B cell (primary cell): ENCODE results near the gene TMEM38B. TPM values are rescaled to one million over a fixed set of nuclear protein-coding genes. Genes with fewer than 3 reads are reported as not detected.
A peak's percentile ranks its signal among the peaks of the same experiment; 100 is the strongest.

Experiments used
- ATAC-seq: fragments of 200-7000 bp; cut with Tn5 transposase; one replicate; pipeline ENCODE4 v1.10.0; 2021; ENCODE audit warnings: low read depth, mild to moderate bottlenecking, moderate number of reproducible peaks, moderate library complexity
- CTCF ChIA-PET: fragments of 350-600 bp; sonication (Branson Sonifier 250); formaldehyde crosslinking; loops from one replicate; lab custom pipeline; 2021; ENCODE audit warnings: antibody characterized with exemption, inconsistent platforms; lab: Charles Lee
- POLR2A ChIA-PET: fragments of 350-600 bp; sonication (Branson Sonifier 250); formaldehyde crosslinking; loops from one replicate; lab custom pipeline; 2021; ENCODE audit warnings: antibody characterized with exemption; lab: Charles Lee
- DNase-seq: peaks from one replicate; pipeline ENCODE4 v3.0.0; 2013
- H2AFZ ChIP-seq: 2 replicates; pipeline ENCODE4 v1.6.1; 2012; ENCODE audit warnings: mild to moderate bottlenecking, low read depth, low read length; ENCODE audit not compliant: insufficient read depth, poor library complexity, severe bottlenecking
- H3K27ac ChIP-seq, 2 donors: 1 replicate in 1 of 2; 2 replicates in 1 of 2; pipeline ENCODE4 v1.5.1; 2012 to 2013; ENCODE audit warnings: low read length in 2 of 2, mild to moderate bottlenecking in 2 of 2, moderate library complexity in 1 of 2
- H3K27me3 ChIP-seq, 4 experiments: fragments of 200-600 bp in 1 of 4; sonication (generic) in 1 of 4; replicated peaks in 1 of 4; 1 replicate in 2 of 4; 2 replicates in 2 of 4; pipeline versions ENCODE4 v1.6.1 to v1.7.0; 2013 to 2016; ENCODE audit warnings: low read length in 3 of 4, mild to moderate bottlenecking in 2 of 4, mixed read lengths in 1 of 4, moderate library complexity in 1 of 4; ENCODE audit not compliant: insufficient read depth in 4 of 4, control insufficient read depth in 3 of 4; ENCODE audit errors: control extremely low read depth in 1 of 4
- H3K36me3 ChIP-seq, 2 experiments: replicated peaks in 1 of 2; 1 replicate in 1 of 2; 2 replicates in 1 of 2; pipeline versions ENCODE4 v1.6.1 to v1.7.1; 2013; ENCODE audit warnings: low read length in 1 of 2; ENCODE audit not compliant: insufficient read depth in 2 of 2, control insufficient read depth in 1 of 2; ENCODE audit errors: control extremely low read depth in 1 of 2, extremely low read depth in 1 of 2
- H3K4me1 ChIP-seq, 2 donors: fragments of 200-600 bp in 1 of 2; sonication (generic) in 1 of 2; 1 replicate in 1 of 2; 2 replicates in 1 of 2; pipeline versions ENCODE4 v1.5.1 to v1.6.1; 2013 to 2017; ENCODE audit warnings: low read length in 2 of 2; ENCODE audit not compliant: control insufficient read depth in 2 of 2, insufficient read depth in 2 of 2
- H3K4me2 ChIP-seq: replicated peaks from 2 replicates; pipeline ENCODE3; 2012; ENCODE audit warnings: mild to moderate bottlenecking, low read depth, low read length; ENCODE audit not compliant: poor library complexity, severe bottlenecking
- H3K4me3 ChIP-seq, 5 experiments: fragments of 200-600 bp in 1 of 5; sonication (generic) in 1 of 5; 1 replicate in 3 of 5; 2 replicates in 2 of 5; pipeline versions ENCODE4 v1.5.1 to v1.7.0; 2011 to 2016; ENCODE audit warnings: low read length in 4 of 5, mild to moderate bottlenecking in 4 of 5, low read depth in 2 of 5, control low read depth in 1 of 5, moderate library complexity in 1 of 5; ENCODE audit not compliant: insufficient read depth in 1 of 5; ENCODE audit errors: control extremely low read depth in 1 of 5, extremely low read depth in 1 of 5
- H3K79me2 ChIP-seq: fragments of 200-600 bp; sonication (generic); one replicate; pipeline ENCODE4 v1.6.0; 2016; ENCODE audit warnings: low read length; ENCODE audit not compliant: control insufficient read depth, insufficient read depth
- H3K9ac ChIP-seq: fragments of 200-600 bp; sonication (generic); 2 replicates; pipeline ENCODE4 v1.6.1; 2017; ENCODE audit warnings: mild to moderate bottlenecking, low read length, moderate library complexity
- H3K9me3 ChIP-seq, 3 donors: one replicate each; pipeline versions ENCODE4 v1.6.1 to v1.7.1; 2013; ENCODE audit warnings: low read length in 2 of 3; ENCODE audit not compliant: control insufficient read depth in 2 of 3, insufficient read depth in 1 of 3; ENCODE audit errors: control extremely low read depth in 1 of 3
- H4K20me1 ChIP-seq: 2 replicates; pipeline ENCODE4 v1.6.0; 2012; ENCODE audit warnings: mild to moderate bottlenecking, low read length; ENCODE audit not compliant: insufficient read depth, control insufficient read depth, poor library complexity, severe bottlenecking
- H3K27ac Mint-ChIP-seq: one replicate; pipeline ENCODE4 v1.8.0; 2021; ENCODE audit warnings: mixed read lengths
- H3K27me3 Mint-ChIP-seq: one replicate; pipeline ENCODE4 v1.8.0; 2021; ENCODE audit warnings: mixed read lengths
- H3K4me1 Mint-ChIP-seq: one replicate; pipeline ENCODE4 v1.8.0; 2021; ENCODE audit warnings: mixed read lengths
- H3K4me3 Mint-ChIP-seq: one replicate; pipeline ENCODE4 v1.8.0; 2021; ENCODE audit warnings: mixed read lengths
- H3K9me3 Mint-ChIP-seq: one replicate; pipeline ENCODE4 v1.8.0; 2022; ENCODE audit warnings: mixed read lengths; ENCODE audit not compliant: insufficient read depth
- EZH2 ChIP-seq: IDR thresholded peaks from 2 replicates; pipeline ENCODE4 v1.6.1; 2012; ENCODE audit warnings: borderline replicate concordance, low read depth, mild to moderate bottlenecking, moderate library complexity, low read length; ENCODE audit not compliant: insufficient read depth, poor library complexity, severe bottlenecking
- WGBS: methylation state at CpG from one replicate; pipeline ENCODE4 v1.1.5; 2013; ENCODE audit warnings: missing lambda C conversion rate; ENCODE audit not compliant: insufficient coverage; 5-methylcytosine and 5-hydroxymethylcytosine counted together
- intact Hi-C: fragments of 100-400 bp; cut with micrococcal nuclease; formaldehyde crosslinking; loops from one replicate; pipeline ENCODE4 v1.10.0; 2022
- polyA plus RNA-seq: library from polyadenylated mRNA; depleted of rRNA; stranded (reverse); fragments of >200 nt; gene quantifications from 2 replicates; pipeline ENCODE4 v1.2.3, GENCODE V29; 2012
- total RNA-seq, 2 donors: library from RNA; stranded (reverse); fragments of 120-200 nt in 1 of 2; gene quantifications; 1 replicate in 1 of 2; 2 replicates in 1 of 2; pipeline versions ENCODE4 v1.2.3 to v1.2.4, GENCODE V29; 2013 to 2022
- TF ChIP-seq, protein P1 (sequence below): fragments of 200-600 bp; IDR thresholded peaks from one replicate; pipeline ENCODE4 v1.8.0; 2022; ENCODE audit warnings: antibody characterized with exemption, mild to moderate bottlenecking

Gene TMEM38B
- total and polyA plus RNA-seq, 2 donors (not counting 1 experiment from before 2014, with no cell fraction given): 6.4 to 29.6 TPM

DNA sequence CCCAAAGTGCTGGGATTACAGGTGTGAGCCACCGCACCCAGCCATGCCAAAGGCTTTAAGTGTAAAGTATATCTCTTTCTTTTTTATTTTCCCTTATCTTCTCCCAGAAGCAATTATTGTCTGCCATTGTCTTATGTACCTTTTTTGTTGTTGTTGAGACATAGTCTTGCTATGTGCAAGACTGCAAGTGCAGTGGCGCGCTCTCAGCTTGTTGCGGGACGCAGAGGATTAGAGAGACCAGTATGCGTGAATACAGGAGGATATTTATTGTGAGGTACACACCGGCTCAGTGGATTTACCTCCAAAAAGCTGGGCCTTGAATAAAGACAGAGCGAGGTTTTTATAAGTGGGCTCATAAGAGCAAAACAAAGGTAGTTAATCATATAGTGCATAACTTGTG lies 11.8 kb downstream of the TMEM38B start:
- H2AFZ ChIP-seq: no peak overlapping the region
- H3K79me2 ChIP-seq: peaks cover 18% of the 10 kb centered on the region
- CTCF ChIA-PET: interaction anchor here (0.9 to 1.4 kb wide), 2 partner anchors 13 to 50 kb away, joined by 3 to 4 read pairs; no protein-coding TSS in a partner anchor
- no peak overlapping the region for H3K27ac Mint-ChIP-seq
- no peak overlapping the region for H3K27ac ChIP-seq
- no peaks in the 10 kb centered on the region for H4K20me1 ChIP-seq
- no peaks in the 10 kb centered on the region for H3K36me3 ChIP-seq
- H3K9me3 ChIP-seq: peaks cover 0 to 3% (median 0%) of the 10 kb centered on the region in 3 donors
- H3K4me3 Mint-ChIP-seq: no peak overlapping the region
- no peak overlapping the region for H3K9ac ChIP-seq
- peaks cover 0 to 6% of the 10 kb centered on the region in 2 donors for H3K4me1 ChIP-seq
- H3K4me1 Mint-ChIP-seq: peaks cover 12% of the 10 kb centered on the region
- DNase-seq: no peak
- H3K27me3 ChIP-seq: no peaks in the 10 kb centered on the region
- H3K4me3 ChIP-seq: no peak overlapping the region
- TF ChIP-seq EZH2: no peak
- TF ChIP-seq, protein P1, sequence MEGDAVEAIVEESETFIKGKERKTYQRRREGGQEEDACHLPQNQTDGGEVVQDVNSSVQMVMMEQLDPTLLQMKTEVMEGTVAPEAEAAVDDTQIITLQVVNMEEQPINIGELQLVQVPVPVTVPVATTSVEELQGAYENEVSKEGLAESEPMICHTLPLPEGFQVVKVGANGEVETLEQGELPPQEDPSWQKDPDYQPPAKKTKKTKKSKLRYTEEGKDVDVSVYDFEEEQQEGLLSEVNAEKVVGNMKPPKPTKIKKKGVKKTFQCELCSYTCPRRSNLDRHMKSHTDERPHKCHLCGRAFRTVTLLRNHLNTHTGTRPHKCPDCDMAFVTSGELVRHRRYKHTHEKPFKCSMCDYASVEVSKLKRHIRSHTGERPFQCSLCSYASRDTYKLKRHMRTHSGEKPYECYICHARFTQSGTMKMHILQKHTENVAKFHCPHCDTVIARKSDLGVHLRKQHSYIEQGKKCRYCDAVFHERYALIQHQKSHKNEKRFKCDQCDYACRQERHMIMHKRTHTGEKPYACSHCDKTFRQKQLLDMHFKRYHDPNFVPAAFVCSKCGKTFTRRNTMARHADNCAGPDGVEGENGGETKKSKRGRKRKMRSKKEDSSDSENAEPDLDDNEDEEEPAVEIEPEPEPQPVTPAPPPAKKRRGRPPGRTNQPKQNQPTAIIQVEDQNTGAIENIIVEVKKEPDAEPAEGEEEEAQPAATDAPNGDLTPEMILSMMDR: no peak
- H3K4me2 ChIP-seq: no peak overlapping the region
- WGBS: 99% methylated on average over 7 of the region's 8 CpGs
- intact Hi-C loops: no loop called here
- no peak for ATAC-seq
- H3K27me3 Mint-ChIP-seq: no peaks in the 10 kb centered on the region
- no peaks in the 10 kb centered on the region for H3K9me3 Mint-ChIP-seq
- POLR2A ChIA-PET: no interaction called here

DNA sequence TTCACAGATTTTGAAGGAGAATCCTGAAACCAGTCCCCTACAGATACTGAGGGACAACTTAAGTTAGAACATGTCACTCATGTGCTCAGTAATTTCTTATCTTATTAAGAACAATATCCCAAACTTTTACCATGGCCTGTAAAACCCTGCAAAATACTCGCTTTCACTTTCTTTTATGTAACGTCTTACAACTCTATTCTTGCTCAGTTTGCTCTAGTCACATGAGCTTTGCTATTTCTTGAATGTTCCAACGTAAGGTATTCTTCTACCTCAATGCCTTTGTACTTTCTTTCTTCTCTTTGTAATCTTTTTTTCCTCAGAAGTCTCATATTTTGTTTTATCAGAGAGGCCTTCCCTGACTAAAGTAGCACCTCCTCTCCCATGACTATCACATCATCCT lies 14.1 kb downstream of the TMEM38B start:
- H3K9me3 Mint-ChIP-seq: no peaks in the 10 kb centered on the region

More for the DNA sequence above, 14.1 kb downstream of the TMEM38B start:
- Histone ChIP-seq H3K9me3 (peaks cover 0 to 5% (median 0%) of the 10 kb centered on the region in 3 donors), H2AFZ (peak overlapping the region; percentile 12), H3K4me3 (no peak overlapping the region), H3K4me1 (peaks cover 0 to 6% of the 10 kb centered on the region in 2 donors), H3K4me2 (peak overlapping the region; percentile 35), H3K36me3 (no peaks in the 10 kb centered on the region), H4K20me1 (no peaks in the 10 kb centered on the region), H3K27ac (no peak overlapping the region), H3K9ac (peak overlapping the region; percentile 4), H3K27me3 (no peaks in the 10 kb centered on the region), H3K79me2 (peaks cover 5% of the 10 kb centered on the region)
- ATAC-seq (no peak), DNase-seq (no peak)
- ChIA-PET CTCF (interaction anchor here (0.7 to 1.1 kb wide), 4 partner anchors 10 to 66 kb away, joined by 3 to 4 read pairs (median 3); no protein-coding TSS in a partner anchor), POLR2A (no interaction called here)
- Mint-ChIP-seq H3K27ac (no peak overlapping the region), H3K4me3 (peak overlapping the region; percentile 41), H3K4me1 (peaks cover 6% of the 10 kb centered on the region), H3K27me3 (no peaks in the 10 kb centered on the region)
- no peak for TF ChIP-seq EZH2
- TF ChIP-seq, protein P1: no peak
- WGBS: 14% methylated on average over 2 of the region's 3 CpGs
- intact Hi-C loops: no loop called here
